Stimulated activated CD4-positive, alpha-beta T cell treated with anti-CD3 and anti-CD28 coated beads, TNF-alpha, amount 100 ng/mL, for 1 hour (primary cell): ENCODE results near the gene OR4A15.

ENCODE experiments used
- DNase-seq, 3 donors: peaks; one replicate each; pipeline ENCODE4 v3.0.0-alpha.2; 2020; ENCODE audit warnings: low read depth in 3 of 3, low spot score in 1 of 3

OR4A15 gene

DNA sequence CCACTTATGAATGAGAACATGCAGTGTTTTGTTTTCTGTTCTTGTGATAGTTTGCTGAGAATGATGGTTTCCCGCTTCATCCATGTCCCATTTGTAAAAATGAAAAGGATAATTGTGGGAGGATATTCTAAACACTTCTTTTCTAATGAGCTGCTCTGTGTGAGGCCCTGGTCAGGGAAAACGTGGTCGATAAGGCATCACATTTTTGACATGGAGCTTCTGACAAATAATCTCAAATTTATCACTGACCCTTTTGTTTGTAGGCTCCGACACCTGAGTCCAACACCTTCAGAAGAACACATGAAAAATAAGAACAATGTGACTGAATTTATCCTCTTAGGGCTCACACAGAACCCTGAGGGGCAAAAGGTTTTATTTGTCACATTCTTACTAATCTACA lies at the start of gene OR4A15:
Gene OR4A15, plus strand, starts transcription at position 301 of the 400 bp plus-strand sequence. Its CDS starts 0 bp downstream, at position 301.
- no peak for DNase-seq

GRCh38 chr11:55324500-55324899 lies 43.3 kb upstream of the OR4A15 start:
- no peak for DNase-seq

DNA sequence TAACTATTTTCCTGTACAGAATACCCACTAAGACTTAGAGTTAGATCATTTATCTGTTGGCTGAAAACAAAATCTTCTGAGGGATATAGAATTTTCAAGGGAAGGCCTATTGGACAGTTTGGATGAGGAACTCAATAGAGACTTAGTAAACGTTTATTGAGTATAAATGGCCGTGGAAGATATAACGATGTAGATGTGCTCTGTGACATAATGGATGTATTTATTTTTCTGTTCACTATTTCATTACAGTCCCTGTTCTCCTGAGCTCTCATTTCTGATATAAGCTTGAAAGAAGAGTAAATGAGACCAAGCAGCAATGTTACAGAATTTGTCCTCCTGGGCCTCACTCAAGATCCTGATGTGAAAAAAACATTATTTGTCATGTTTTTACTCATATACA lies 24.9 kb upstream of the OR4A15 start, which contains the start of gene OR4A16:
Gene OR4A16, plus strand, starts transcription at position 301 of the 400 bp plus-strand sequence. Its CDS starts 0 bp downstream, at position 301.
- DNase-seq = no peak

DNA sequence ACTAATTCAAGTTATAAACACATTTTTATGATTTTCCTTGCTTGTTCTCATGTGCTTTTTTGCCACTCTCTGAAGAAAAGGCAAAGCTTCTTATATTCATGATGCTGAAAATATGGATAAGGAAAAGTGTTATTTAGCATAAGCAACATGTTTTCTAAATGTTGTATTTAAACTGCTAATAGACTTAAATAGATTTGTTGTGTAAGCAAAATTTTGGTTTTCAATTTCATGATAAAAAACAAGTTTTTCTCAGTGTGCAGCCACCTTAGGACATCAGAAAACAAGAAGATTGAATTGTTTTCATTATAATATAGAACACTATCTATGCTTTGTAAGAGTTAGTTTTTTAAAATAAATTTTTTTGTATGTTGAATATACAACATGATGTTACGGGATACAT lies 22.5 kb upstream of the OR4A15 start:
- no peak for DNase-seq

DNA sequence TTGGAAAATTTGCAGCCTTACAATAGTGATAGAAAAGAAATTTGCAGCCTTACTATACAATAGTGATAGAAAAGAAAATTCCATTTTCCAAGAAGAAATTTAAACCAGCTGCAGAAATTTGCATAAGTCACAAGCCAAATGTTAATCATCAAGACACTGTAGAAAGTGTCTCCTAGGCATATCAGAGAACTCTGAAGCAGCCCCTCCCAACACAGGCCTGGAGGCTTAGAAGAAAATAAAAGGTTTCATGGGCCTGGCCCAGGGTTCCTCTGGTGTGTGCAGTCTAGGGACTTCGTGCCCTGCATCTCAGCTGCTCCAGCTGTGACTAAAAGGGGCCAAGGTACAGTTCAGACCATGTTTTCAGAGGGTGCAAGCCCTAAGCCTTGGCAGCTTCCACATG lies 18.7 kb upstream of the OR4A15 start:
- no peak for DNase-seq

DNA sequence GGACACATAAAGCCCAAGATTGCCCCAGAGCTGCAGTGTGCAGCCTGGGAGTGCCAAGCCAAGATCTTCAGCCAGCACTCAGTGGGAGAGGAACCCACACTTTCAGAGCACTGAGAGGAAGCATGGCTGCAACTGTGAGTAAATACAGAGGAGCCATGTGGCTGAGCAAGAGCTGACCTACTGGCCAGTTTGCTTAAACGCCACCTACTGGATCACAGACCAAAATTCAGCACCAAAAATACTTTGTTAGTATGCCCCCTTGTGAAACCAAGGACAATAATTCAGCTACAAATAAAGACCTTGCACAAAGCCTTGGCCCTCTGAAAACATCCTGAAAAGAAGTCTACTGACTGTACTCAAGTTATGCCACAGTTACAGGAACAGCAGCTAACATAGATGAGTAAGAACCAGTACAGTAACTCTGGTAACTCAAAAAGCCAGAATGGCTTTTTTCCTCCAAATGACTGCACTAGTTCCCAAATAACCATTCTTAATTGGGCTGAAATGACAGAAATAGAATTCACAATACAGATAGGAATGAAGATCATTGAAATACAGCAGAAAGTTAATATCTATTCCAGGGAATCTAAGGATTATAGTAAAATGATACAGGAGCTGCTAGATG lies 10.1 kb upstream of the OR4A15 start:
- no peak for DNase-seq

DNA sequence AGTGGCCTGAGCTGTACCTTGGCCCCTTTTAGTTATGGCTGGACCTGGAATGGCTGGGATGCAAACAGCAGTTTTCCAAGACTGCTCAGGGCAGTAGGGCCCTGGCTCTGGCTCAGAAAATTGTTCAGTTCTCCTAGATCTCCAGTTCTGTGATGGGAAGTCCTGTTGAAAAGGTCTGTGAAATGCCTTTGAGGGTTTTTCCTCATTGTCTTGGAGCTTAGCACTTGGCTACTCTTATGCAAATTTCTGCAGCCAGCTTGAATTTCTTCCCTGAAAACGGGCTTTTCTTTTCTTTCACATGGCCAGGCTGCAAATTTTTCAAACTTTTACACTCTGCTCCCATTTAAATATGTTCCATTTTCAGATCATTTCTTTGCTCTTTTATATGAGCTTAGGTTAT lies 33.2 kb downstream of the OR4A15 start:
- no peak for DNase-seq
